ENCODE results near the gene OBSL1. TPM values are rescaled to one million over a fixed set of nuclear protein-coding genes. Genes with fewer than 3 reads are reported as not detected.

The OBSL1 gene
- polyA plus RNA-seq, 3 donors, result 0.09 TPM; not detected in 2

- Histone ChIP-seq H3K9me3 (replicated peaks in 1 of 2; ENCODE audit: control insufficient read depth in 1 of 2, insufficient read depth in 1 of 2, low read length in 2 of 2) (peaks cover 6 to 26% of the 10 kb centered on the region in 2 donors), H4K20me1 (ENCODE audit: insufficient read depth, low read length) (peaks cover 6% of the 10 kb centered on the region), H3K9ac (ENCODE audit: insufficient read depth, low read length, poor library complexity, severe bottlenecking) (no peak overlapping the region), H3K27ac (ENCODE audit: low read depth in 1 of 2, low read length in 2 of 2) (no peak overlapping the region), H3K4me1 (ENCODE audit: control insufficient read depth in 1 of 2, insufficient read depth in 2 of 2, low read length in 2 of 2) (no peaks in the 10 kb centered on the region), H3K27me3 (ENCODE audit: control insufficient read depth in 2 of 2, insufficient read depth in 2 of 2, low read length in 2 of 2) (peaks cover 33 to 78% of the 10 kb centered on the region in 2 donors), H2AFZ (ENCODE audit: insufficient read depth, low read depth, low read length, poor library complexity, severe bottlenecking) (no peak overlapping the region), H3K4me3 (replicated peaks in 1 of 3; ENCODE audit: low read depth in 2 of 3, low read length in 3 of 3) (no peak overlapping the region), H3K4me2 (replicated peaks; ENCODE audit: extremely low read depth, low read length, poor library complexity, severe bottlenecking) (no peak overlapping the region), H3K79me2 (ENCODE audit: insufficient read depth, low read length) (no peaks in the 10 kb centered on the region), H3K36me3 (replicated peaks in 1 of 2; ENCODE audit: control insufficient read depth in 1 of 2, insufficient read depth in 2 of 2, low read length in 2 of 2) (peaks cover 4 to 9% of the 10 kb centered on the region in 2 donors)
- H3K4me3 Mint-ChIP-seq, result peak overlapping the region in 1 of 2 donors; percentile 83
- intact Hi-C loops (cut with micrococcal nuclease), result no loop called here
- H3K4me1 Mint-ChIP-seq, result peaks cover 18% of the 10 kb centered on the region
- H3K27ac Mint-ChIP-seq, result no peak overlapping the region
- 5% methylated on average over 9 of the region's 15 CpGs for WGBS (ENCODE audit: insufficient coverage)
- no peak for DNase-seq
- H3K9me3 Mint-ChIP-seq, result peaks cover 2 to 24% (median 14%) of the 10 kb centered on the region in 7 donors
- TF ChIP-seq, protein P1, sequence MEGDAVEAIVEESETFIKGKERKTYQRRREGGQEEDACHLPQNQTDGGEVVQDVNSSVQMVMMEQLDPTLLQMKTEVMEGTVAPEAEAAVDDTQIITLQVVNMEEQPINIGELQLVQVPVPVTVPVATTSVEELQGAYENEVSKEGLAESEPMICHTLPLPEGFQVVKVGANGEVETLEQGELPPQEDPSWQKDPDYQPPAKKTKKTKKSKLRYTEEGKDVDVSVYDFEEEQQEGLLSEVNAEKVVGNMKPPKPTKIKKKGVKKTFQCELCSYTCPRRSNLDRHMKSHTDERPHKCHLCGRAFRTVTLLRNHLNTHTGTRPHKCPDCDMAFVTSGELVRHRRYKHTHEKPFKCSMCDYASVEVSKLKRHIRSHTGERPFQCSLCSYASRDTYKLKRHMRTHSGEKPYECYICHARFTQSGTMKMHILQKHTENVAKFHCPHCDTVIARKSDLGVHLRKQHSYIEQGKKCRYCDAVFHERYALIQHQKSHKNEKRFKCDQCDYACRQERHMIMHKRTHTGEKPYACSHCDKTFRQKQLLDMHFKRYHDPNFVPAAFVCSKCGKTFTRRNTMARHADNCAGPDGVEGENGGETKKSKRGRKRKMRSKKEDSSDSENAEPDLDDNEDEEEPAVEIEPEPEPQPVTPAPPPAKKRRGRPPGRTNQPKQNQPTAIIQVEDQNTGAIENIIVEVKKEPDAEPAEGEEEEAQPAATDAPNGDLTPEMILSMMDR (IDR thresholded peaks at IDR 0.05), result no peak
- peaks cover 11 to 12% of the 10 kb centered on the region in 2 donors for H3K36me3 Mint-ChIP-seq
- H3K27me3 Mint-ChIP-seq (ENCODE audit: low read depth in 3 of 3), result peaks cover 68 to 87% (median 74%) of the 10 kb centered on the region in 3 donors
Observed at GRCh38 chr2:219511547-219512325, 59.6 kb downstream of the OBSL1 start.

- Histone ChIP-seq H3K4me1 (ENCODE audit: control insufficient read depth in 1 of 2, insufficient read depth in 2 of 2, low read length in 2 of 2) (no peaks in the 10 kb centered on the region), H3K36me3 (replicated peaks in 1 of 2; ENCODE audit: control insufficient read depth in 1 of 2, insufficient read depth in 2 of 2, low read length in 2 of 2) (peaks cover 15 to 20% of the 10 kb centered on the region in 2 donors), H3K79me2 (ENCODE audit: insufficient read depth, low read length) (no peaks in the 10 kb centered on the region), H3K4me2 (replicated peaks; ENCODE audit: extremely low read depth, low read length, poor library complexity, severe bottlenecking) (peak overlapping the region; percentile 41), H3K27ac (ENCODE audit: low read depth in 1 of 2, low read length in 2 of 2) (no peak overlapping the region), H3K9me3 (replicated peaks in 1 of 2; ENCODE audit: control insufficient read depth in 1 of 2, insufficient read depth in 1 of 2, low read length in 2 of 2) (peaks cover 6 to 26% of the 10 kb centered on the region in 2 donors), H4K20me1 (ENCODE audit: insufficient read depth, low read length) (peaks cover 6% of the 10 kb centered on the region), H3K27me3 (ENCODE audit: control insufficient read depth in 2 of 2, insufficient read depth in 2 of 2, low read length in 2 of 2) (peaks cover 33 to 71% of the 10 kb centered on the region in 2 donors), H2AFZ (ENCODE audit: insufficient read depth, low read depth, low read length, poor library complexity, severe bottlenecking) (no peak overlapping the region), H3K4me3 (replicated peaks in 1 of 3; ENCODE audit: low read depth in 2 of 3, low read length in 3 of 3) (peak overlapping the region in 1 of 3 experiments; percentile 28), H3K9ac (ENCODE audit: insufficient read depth, low read length, poor library complexity, severe bottlenecking) (no peak overlapping the region)
- TF ChIP-seq, protein P1 (IDR thresholded peaks at IDR 0.05), result no peak
- Mint-ChIP-seq H3K27me3 (ENCODE audit: low read depth in 3 of 3) (peaks cover 60 to 77% (median 67%) of the 10 kb centered on the region in 3 donors), H3K4me3 (peak overlapping the region in 1 of 2 donors; percentile 83), H3K27ac (no peak overlapping the region), H3K36me3 (peaks cover 22 to 23% of the 10 kb centered on the region in 2 donors), H3K9me3 (peaks cover 2 to 23% (median 14%) of the 10 kb centered on the region in 7 donors), H3K4me1 (peaks cover 18% of the 10 kb centered on the region)
- WGBS (ENCODE audit: insufficient coverage), result 13% methylated on average over 11 of the region's 22 CpGs
- intact Hi-C loops (cut with micrococcal nuclease), result no loop called here
- no peak for DNase-seq
Observed at GRCh38 chr2:219510512-219511135, 60.7 kb downstream of the OBSL1 start.

All from CD14-positive monocyte (primary cell).